K562 (cell line): Measurements from ENCODE around the gene GTPBP1. TPM values are rescaled to one million over a fixed set of nuclear protein-coding genes. Genes with fewer than 3 reads are reported as not detected.

Experiments used
- GATAD2B ChIP-seq: fragments of 450-650 bp; IDR thresholded peaks from 2 replicates; pipeline ENCODE4 v1.6.1; 2017; ENCODE audit warnings: mild to moderate bottlenecking, borderline replicate concordance
- KLF6 ChIP-seq: fragments of 250-450 bp; sonication (Bioruptor Pico); IDR thresholded peaks from 2 replicates; pipeline ENCODE4 v1.4.0; 2020; ENCODE audit warnings: mild to moderate bottlenecking, moderate library complexity, borderline replicate concordance
- MCM2 ChIP-seq: fragments of 450-650 bp; IDR thresholded peaks from 2 replicates; pipeline ENCODE4 v1.6.1; 2017; ENCODE audit warnings: low read depth, mild to moderate bottlenecking
- MED1 ChIP-seq: sonication (generic); formaldehyde crosslinking; IDR thresholded peaks from 2 replicates; pipeline ENCODE4 v1.8.1; 2023; ENCODE audit warnings: missing genetic modification reagents, borderline replicate concordance
- MTF1 ChIP-seq: fragments of 250-450 bp; sonication (Bioruptor Pico); IDR thresholded peaks from 2 replicates; pipeline ENCODE4 v1.9.0; 2021; ENCODE audit warnings: moderate library complexity, mild to moderate bottlenecking, inconsistent platforms, borderline replicate concordance
- MXI1 ChIP-seq: IDR thresholded peaks from 2 replicates; pipeline ENCODE4 v1.6.1; 2011; ENCODE audit warnings: low read depth, mild to moderate bottlenecking, improper control_type of control experiment, low read length
- OTX1 ChIP-seq: fragments of 450-650 bp; formaldehyde crosslinking; IDR thresholded peaks from 2 replicates; pipeline ENCODE4 v1.4.0; 2022; ENCODE audit warnings: mild to moderate bottlenecking
- PHB ChIP-seq: fragments of 250-450 bp; sonication (Bioruptor Pico); IDR thresholded peaks from 2 replicates; pipeline ENCODE4 v1.5.0; 2021
- TAF1 ChIP-seq: IDR thresholded peaks from 2 replicates; pipeline ENCODE4 v1.6.1; 2011; ENCODE audit warnings: mild to moderate bottlenecking, low read length, moderate library complexity; ENCODE audit not compliant: insufficient read depth, control insufficient read depth, severe bottlenecking; ENCODE audit errors: extremely low read depth
- TFAM ChIP-seq: fragments of 250-450 bp; sonication (Bioruptor Pico); conservative IDR thresholded peaks from 2 replicates; pipeline ENCODE4 v1.5.0; 2021; ENCODE audit warnings: mild to moderate bottlenecking, moderate library complexity
- ZNF23 ChIP-seq: fragments of 250-450 bp; sonication (Bioruptor Pico); IDR thresholded peaks from 2 replicates; pipeline ENCODE4 v1.4.0; 2020; ENCODE audit warnings: mild to moderate bottlenecking
- ZNF707 ChIP-seq: fragments of 250-450 bp; sonication (Bioruptor Pico); conservative IDR thresholded peaks from 2 replicates; pipeline ENCODE4 v1.8.0; 2022; ENCODE audit warnings: inconsistent platforms, mild to moderate bottlenecking, moderate library complexity
- polyA plus RNA-seq, 8 experiments: library from polyadenylated mRNA; depleted of rRNA in 4 of 8; stranded (reverse) in 5 of 8; unstranded in 3 of 8; fragments of >200 nt; fragmentation: Nextera tagmentation in 2 of 8; fragmentation: Illumina TruSeq in 1 of 8; extraction: Ambion mirVana in 2 of 8; extraction: Trizol in 1 of 8; gene quantifications; 2 replicates each; pipeline versions ENCODE4 v1.2.1 to v1.2.3, GENCODE V29; 2011 to 2014; ENCODE audit warnings: inconsistent platforms in 1 of 8, missing spikeins in 1 of 8
- total RNA-seq, 7 experiments: library from RNA; depleted of rRNA in 6 of 7; stranded (reverse); fragments of >200 nt in 6 of 7; fragmentation: Illumina TruSeq in 2 of 7; extraction: Trizol in 2 of 7; gene quantifications; 2 replicates each; pipeline versions ENCODE4 v1.2.1 to v1.2.3, GENCODE V29; 2011 to 2021; ENCODE audit warnings: low replicate concordance in 1 of 7
- TF ChIP-seq, protein P1 (sequence below): IDR thresholded peaks from 2 replicates; pipeline ENCODE4 v1.6.1; 2011; ENCODE audit not compliant: insufficient read length; ENCODE audit errors: extremely low read depth
- TF ChIP-seq, protein P2 (sequence below): sonication (generic); formaldehyde crosslinking; IDR thresholded peaks from 2 replicates; pipeline ENCODE4 v1.8.0; 2022; ENCODE audit warnings: mild to moderate bottlenecking, low read depth, missing genetic modification reagents
- TF ChIP-seq, protein P3 (sequence below): fragments of 250-450 bp; sonication (Bioruptor Pico); IDR thresholded peaks from 2 replicates; pipeline ENCODE4 v1.5.0; 2020; ENCODE audit warnings: mild to moderate bottlenecking, borderline replicate concordance
- TF ChIP-seq, protein P4 (sequence below), 3 experiments: IDR thresholded peaks in 2 of 3; conservative IDR thresholded peaks in 1 of 3; 2 replicates each; pipeline ENCODE4 v1.5.1; 2011 to 2012; ENCODE audit warnings: low read length in 3 of 3, mild to moderate bottlenecking in 3 of 3, control low read depth in 2 of 3, improper control_type of control experiment in 1 of 3, inconsistent platforms in 1 of 3, low read depth in 1 of 3, mixed read lengths in 1 of 3, moderate library complexity in 1 of 3; ENCODE audit not compliant: insufficient read depth in 2 of 3
- TF ChIP-seq, protein P5 (sequence below): fragments of 450-650 bp; IDR thresholded peaks from 2 replicates; pipeline ENCODE4 v1.6.1; 2017; ENCODE audit warnings: antibody characterized with exemption
- TF ChIP-seq, protein P6 (sequence below): IDR thresholded peaks from 3 replicates; pipeline ENCODE4 v1.6.1; 2011; ENCODE audit warnings: borderline replicate concordance, mild to moderate bottlenecking; ENCODE audit not compliant: insufficient read length, insufficient read depth

The GTPBP1 gene
- total and polyA plus RNA-seq, 9 of the 15 experiments (the other 6 are each of a cell fraction or from before 2014, with no cell fraction given): 0.83 to 53.2 (median 23.3) TPM

DNA sequence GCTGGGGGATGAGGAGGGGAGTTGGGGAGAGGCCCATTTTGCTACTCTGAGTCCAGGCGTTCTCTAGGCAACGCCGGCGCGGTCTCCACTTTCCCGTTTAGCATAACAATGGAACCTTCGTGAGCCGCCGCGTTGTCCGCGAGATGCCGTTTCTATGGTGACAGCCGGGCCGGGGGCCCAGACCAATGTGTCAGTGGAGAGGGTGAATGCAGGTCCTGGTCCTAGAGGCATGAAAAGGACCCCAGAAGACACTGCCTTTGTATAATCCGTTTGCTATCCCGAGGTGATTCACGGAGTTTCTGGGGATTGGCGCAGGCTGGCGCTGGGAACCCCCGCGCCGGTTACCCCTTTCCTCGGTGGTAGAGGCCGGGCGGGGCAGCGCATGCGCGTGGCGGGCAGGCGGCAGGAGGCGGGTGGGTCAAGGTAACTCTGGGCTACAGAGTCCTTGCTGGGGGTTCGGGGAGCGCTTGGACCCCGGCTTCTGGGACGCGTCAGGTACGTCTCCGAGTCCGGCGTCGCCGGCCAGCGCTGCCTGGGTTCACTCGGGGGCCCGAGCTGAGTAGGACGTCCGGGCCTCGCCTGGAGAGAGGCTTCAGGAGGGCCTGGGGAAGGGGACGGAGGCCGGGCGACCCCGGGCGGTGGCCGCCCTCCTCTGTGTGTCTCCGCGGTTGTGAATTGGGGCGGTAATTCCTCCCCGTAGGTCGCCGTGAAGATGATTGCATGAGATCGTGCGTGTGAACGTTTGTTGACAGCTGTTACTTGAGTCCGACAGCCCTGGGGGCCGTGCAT lies 49.3 kb upstream of the GTPBP1 start, which contains the start of the genes CBY1 and FAM227A (continued):
- no peak for TF ChIP-seq OTX1 (CRISPR knock-in tag)
- TF ChIP-seq ZNF23: no peak
- TF ChIP-seq MTF1 (CRISPR knock-in tag): no peak
- TF ChIP-seq TFAM (CRISPR knock-in tag): no peak
- no peak for TF ChIP-seq KLF6
- TF ChIP-seq ZNF707 (CRISPR knock-in tag): no peak
- TF ChIP-seq, protein P1, sequence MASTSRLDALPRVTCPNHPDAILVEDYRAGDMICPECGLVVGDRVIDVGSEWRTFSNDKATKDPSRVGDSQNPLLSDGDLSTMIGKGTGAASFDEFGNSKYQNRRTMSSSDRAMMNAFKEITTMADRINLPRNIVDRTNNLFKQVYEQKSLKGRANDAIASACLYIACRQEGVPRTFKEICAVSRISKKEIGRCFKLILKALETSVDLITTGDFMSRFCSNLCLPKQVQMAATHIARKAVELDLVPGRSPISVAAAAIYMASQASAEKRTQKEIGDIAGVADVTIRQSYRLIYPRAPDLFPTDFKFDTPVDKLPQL: no peak
- no peak for TF ChIP-seq MED1 (CRISPR knock-in tag)
- TF ChIP-seq TAF1: peak; percentile 45
- TF ChIP-seq PHB (CRISPR knock-in tag): no peak
- TF ChIP-seq, protein P2, sequence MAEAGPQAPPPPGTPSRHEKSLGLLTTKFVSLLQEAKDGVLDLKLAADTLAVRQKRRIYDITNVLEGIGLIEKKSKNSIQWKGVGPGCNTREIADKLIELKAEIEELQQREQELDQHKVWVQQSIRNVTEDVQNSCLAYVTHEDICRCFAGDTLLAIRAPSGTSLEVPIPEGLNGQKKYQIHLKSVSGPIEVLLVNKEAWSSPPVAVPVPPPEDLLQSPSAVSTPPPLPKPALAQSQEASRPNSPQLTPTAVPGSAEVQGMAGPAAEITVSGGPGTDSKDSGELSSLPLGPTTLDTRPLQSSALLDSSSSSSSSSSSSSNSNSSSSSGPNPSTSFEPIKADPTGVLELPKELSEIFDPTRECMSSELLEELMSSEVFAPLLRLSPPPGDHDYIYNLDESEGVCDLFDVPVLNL (CRISPR knock-in tag): no peak
- TF ChIP-seq, protein P3, sequence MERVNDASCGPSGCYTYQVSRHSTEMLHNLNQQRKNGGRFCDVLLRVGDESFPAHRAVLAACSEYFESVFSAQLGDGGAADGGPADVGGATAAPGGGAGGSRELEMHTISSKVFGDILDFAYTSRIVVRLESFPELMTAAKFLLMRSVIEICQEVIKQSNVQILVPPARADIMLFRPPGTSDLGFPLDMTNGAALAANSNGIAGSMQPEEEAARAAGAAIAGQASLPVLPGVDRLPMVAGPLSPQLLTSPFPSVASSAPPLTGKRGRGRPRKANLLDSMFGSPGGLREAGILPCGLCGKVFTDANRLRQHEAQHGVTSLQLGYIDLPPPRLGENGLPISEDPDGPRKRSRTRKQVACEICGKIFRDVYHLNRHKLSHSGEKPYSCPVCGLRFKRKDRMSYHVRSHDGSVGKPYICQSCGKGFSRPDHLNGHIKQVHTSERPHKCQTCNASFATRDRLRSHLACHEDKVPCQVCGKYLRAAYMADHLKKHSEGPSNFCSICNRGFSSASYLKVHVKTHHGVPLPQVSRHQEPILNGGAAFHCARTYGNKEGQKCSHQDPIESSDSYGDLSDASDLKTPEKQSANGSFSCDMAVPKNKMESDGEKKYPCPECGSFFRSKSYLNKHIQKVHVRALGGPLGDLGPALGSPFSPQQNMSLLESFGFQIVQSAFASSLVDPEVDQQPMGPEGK (CRISPR knock-in tag): no peak
- TF ChIP-seq MXI1: peak; percentile 79
- no peak for TF ChIP-seq MCM2
- TF ChIP-seq, protein P4, sequence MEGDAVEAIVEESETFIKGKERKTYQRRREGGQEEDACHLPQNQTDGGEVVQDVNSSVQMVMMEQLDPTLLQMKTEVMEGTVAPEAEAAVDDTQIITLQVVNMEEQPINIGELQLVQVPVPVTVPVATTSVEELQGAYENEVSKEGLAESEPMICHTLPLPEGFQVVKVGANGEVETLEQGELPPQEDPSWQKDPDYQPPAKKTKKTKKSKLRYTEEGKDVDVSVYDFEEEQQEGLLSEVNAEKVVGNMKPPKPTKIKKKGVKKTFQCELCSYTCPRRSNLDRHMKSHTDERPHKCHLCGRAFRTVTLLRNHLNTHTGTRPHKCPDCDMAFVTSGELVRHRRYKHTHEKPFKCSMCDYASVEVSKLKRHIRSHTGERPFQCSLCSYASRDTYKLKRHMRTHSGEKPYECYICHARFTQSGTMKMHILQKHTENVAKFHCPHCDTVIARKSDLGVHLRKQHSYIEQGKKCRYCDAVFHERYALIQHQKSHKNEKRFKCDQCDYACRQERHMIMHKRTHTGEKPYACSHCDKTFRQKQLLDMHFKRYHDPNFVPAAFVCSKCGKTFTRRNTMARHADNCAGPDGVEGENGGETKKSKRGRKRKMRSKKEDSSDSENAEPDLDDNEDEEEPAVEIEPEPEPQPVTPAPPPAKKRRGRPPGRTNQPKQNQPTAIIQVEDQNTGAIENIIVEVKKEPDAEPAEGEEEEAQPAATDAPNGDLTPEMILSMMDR (IDR thresholded peaks at IDR 0.05 in 2 of 3, conservative IDR thresholded peaks at IDR 0.05 in 1 of 3; ENCODE audit: insufficient read depth in 2 of 3, low read depth in 1 of 3, low read length in 3 of 3): no peak; a peak in 1 of 6 replicates
- TF ChIP-seq GATAD2B: no peak
- TF ChIP-seq, protein P5, sequence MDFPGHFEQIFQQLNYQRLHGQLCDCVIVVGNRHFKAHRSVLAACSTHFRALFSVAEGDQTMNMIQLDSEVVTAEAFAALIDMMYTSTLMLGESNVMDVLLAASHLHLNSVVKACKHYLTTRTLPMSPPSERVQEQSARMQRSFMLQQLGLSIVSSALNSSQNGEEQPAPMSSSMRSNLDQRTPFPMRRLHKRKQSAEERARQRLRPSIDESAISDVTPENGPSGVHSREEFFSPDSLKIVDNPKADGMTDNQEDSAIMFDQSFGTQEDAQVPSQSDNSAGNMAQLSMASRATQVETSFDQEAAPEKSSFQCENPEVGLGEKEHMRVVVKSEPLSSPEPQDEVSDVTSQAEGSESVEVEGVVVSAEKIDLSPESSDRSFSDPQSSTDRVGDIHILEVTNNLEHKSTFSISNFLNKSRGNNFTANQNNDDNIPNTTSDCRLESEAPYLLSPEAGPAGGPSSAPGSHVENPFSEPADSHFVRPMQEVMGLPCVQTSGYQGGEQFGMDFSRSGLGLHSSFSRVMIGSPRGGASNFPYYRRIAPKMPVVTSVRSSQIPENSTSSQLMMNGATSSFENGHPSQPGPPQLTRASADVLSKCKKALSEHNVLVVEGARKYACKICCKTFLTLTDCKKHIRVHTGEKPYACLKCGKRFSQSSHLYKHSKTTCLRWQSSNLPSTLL: no peak
- TF ChIP-seq, protein P6, sequence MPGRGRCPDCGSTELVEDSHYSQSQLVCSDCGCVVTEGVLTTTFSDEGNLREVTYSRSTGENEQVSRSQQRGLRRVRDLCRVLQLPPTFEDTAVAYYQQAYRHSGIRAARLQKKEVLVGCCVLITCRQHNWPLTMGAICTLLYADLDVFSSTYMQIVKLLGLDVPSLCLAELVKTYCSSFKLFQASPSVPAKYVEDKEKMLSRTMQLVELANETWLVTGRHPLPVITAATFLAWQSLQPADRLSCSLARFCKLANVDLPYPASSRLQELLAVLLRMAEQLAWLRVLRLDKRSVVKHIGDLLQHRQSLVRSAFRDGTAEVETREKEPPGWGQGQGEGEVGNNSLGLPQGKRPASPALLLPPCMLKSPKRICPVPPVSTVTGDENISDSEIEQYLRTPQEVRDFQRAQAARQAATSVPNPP: no peak
